SK-N-SH (cell line): ENCODE measurements around the gene PEPD. TPM values are rescaled to one million over a fixed set of nuclear protein-coding genes. Genes with fewer than 3 reads are reported as not detected.

ENCODE experiments used
- CTCF ChIA-PET: fragments of 300-600, 350-600 bp; formaldehyde crosslinking; extraction: SDS; loops from one replicate; lab custom pipeline; 2021; lab: Yijun Ruan, JAX
- POLR2A ChIA-PET: fragments of 350-600 bp; sonication (Branson Sonifier 250); formaldehyde crosslinking; extraction: SDS; loops from one replicate; lab custom pipeline; 2020; ENCODE audit warnings: antibody characterized with exemption, inconsistent platforms; lab: Yijun Ruan, JAX
- DNase-seq: peaks from one replicate; pipeline ENCODE4 v3.0.0; 2012
- H2AFZ ChIP-seq: fragments of 200-600 bp; sonication (generic); 2 replicates; pipeline ENCODE4 v1.8.1; 2016; ENCODE audit warnings: antibody characterized with exemption, mild to moderate bottlenecking, low read depth
- H3F3A ChIP-seq: fragments of 200-600 bp; sonication (generic); replicated peaks from 2 replicates; pipeline ENCODE3; 2016; ENCODE audit warnings: antibody characterized with exemption, mild to moderate bottlenecking; ENCODE audit not compliant: insufficient read depth
- H3K27ac ChIP-seq, 2 experiments: fragments of 200-500 bp in 1 of 2; fragments of 200-600 bp in 1 of 2; sonication (Bioruptor generic) in 1 of 2; sonication (generic), shearing (Covaris generic) in 1 of 2; 2 replicates each; pipeline versions ENCODE4 v1.5.1 to v1.6.1; 2014 to 2016; ENCODE audit warnings: low read depth in 2 of 2, inconsistent platforms in 1 of 2, low read length in 1 of 2, mild to moderate bottlenecking in 1 of 2, mixed read lengths in 1 of 2
- H3K27me3 ChIP-seq: fragments of 200-600 bp; sonication (generic), shearing (Covaris generic); 2 replicates; pipeline ENCODE4 v1.6.1; 2016; ENCODE audit warnings: mixed run types; ENCODE audit not compliant: insufficient read depth
- H3K36me3 ChIP-seq, 2 experiments: fragments of 200-500 bp in 1 of 2; fragments of 200-600 bp in 1 of 2; sonication (Bioruptor generic) in 1 of 2; sonication (generic) in 1 of 2; replicated peaks in 1 of 2; 2 replicates each; pipeline versions ENCODE3 to v1.5.1; 2014 to 2016; ENCODE audit warnings: low read length in 1 of 2, mild to moderate bottlenecking in 1 of 2; ENCODE audit not compliant: insufficient read depth in 2 of 2, control insufficient read depth in 1 of 2
- H3K4me1 ChIP-seq, 2 experiments: fragments of 200-500 bp in 1 of 2; fragments of 200-600 bp in 1 of 2; sonication (Bioruptor generic) in 1 of 2; sonication (generic), shearing (Covaris generic) in 1 of 2; 2 replicates each; pipeline versions ENCODE4 v1.5.1 to v1.6.1; 2014 to 2016; ENCODE audit warnings: low read depth in 1 of 2, low read length in 1 of 2, mixed run types in 1 of 2; ENCODE audit not compliant: insufficient read depth in 2 of 2, control insufficient read depth in 1 of 2
- H3K4me2 ChIP-seq: fragments of 200-600 bp; sonication (generic), shearing (Covaris generic); 2 replicates; pipeline ENCODE4 v1.6.1; 2017; ENCODE audit warnings: mixed run types
- H3K4me3 ChIP-seq, 2 experiments: fragments of 200-500 bp in 1 of 2; fragments of 200-600 bp in 1 of 2; sonication (Bioruptor generic) in 1 of 2; sonication (generic), shearing (Covaris generic) in 1 of 2; 2 replicates each; pipeline versions ENCODE4 v1.5.1 to v1.8.1; 2014 to 2016; ENCODE audit warnings: low read depth in 2 of 2, inconsistent platforms in 1 of 2, low read length in 1 of 2, mild to moderate bottlenecking in 1 of 2, mixed read lengths in 1 of 2, moderate library complexity in 1 of 2
- H3K79me2 ChIP-seq: fragments of 200-600 bp; sonication (generic); 2 replicates; pipeline ENCODE4 v1.8.1; 2017; ENCODE audit warnings: mild to moderate bottlenecking; ENCODE audit not compliant: insufficient read depth
- H3K9ac ChIP-seq: fragments of 200-600 bp; sonication (generic); 2 replicates; pipeline ENCODE4 v1.6.1; 2017; ENCODE audit warnings: mixed run types
- H3K9me2 ChIP-seq: fragments of 200-600 bp; sonication (generic); 2 replicates; pipeline ENCODE4 v1.6.1; 2017; ENCODE audit warnings: mixed run types
- H3K9me3 ChIP-seq: fragments of 200-600 bp; sonication (generic); 2 replicates; pipeline ENCODE4 v1.6.1; 2017; ENCODE audit warnings: mixed run types, mild to moderate bottlenecking, moderate library complexity
- H4K20me1 ChIP-seq: fragments of 200-600 bp; sonication (generic); 2 replicates; pipeline ENCODE4 v1.6.1; 2017; ENCODE audit warnings: mild to moderate bottlenecking, mixed run types; ENCODE audit not compliant: insufficient read depth
- ELF1 ChIP-seq: IDR thresholded peaks from 2 replicates; pipeline ENCODE4 v1.4.0; 2012
- EP300 ChIP-seq, 2 experiments: IDR thresholded peaks; 2 replicates each; pipeline versions ENCODE4 v1.4.0 to v1.6.1; 2012; ENCODE audit warnings: borderline replicate concordance in 1 of 2, low read depth in 1 of 2, low read length in 1 of 2
- FOXJ3 ChIP-seq: sonication (generic); formaldehyde crosslinking; IDR thresholded peaks from 2 replicates; pipeline ENCODE4 v1.5.1; 2020; ENCODE audit warnings: mild to moderate bottlenecking, missing genetic modification reagents
- FOXM1 ChIP-seq: IDR thresholded peaks from 2 replicates; pipeline ENCODE4 v1.4.0; 2012; ENCODE audit warnings: low read depth, mild to moderate bottlenecking
- GABPA ChIP-seq: IDR thresholded peaks from 2 replicates; pipeline ENCODE4 v1.4.0; 2012; ENCODE audit warnings: low read depth, mild to moderate bottlenecking
- GATA2 ChIP-seq: sonication (generic); formaldehyde crosslinking; IDR thresholded peaks from 2 replicates; pipeline ENCODE4 v1.5.0; 2020; ENCODE audit warnings: mild to moderate bottlenecking, missing genetic modification reagents
- MXI1 ChIP-seq: IDR thresholded peaks from 2 replicates; pipeline ENCODE4 v1.6.1; 2012; ENCODE audit warnings: mild to moderate bottlenecking, low read depth, low read length, improper control_type of control experiment
- PBX3 ChIP-seq: IDR thresholded peaks from 2 replicates; pipeline ENCODE4; 2012
- POLR2AphosphoS5 ChIP-seq: IDR thresholded peaks from 2 replicates; pipeline ENCODE4 v1.6.1; 2012; ENCODE audit warnings: low read depth, low read length
- RCOR1 ChIP-seq: fragments of 150-350 bp; IDR thresholded peaks from 2 replicates; pipeline ENCODE4 v1.6.1; 2017; ENCODE audit warnings: antibody characterized with exemption, low read length
- RFX5 ChIP-seq: IDR thresholded peaks from 2 replicates; pipeline ENCODE4 v1.6.1; 2012; ENCODE audit warnings: mild to moderate bottlenecking, improper control_type of control experiment, low read length
- RXRA ChIP-seq: IDR thresholded peaks from 2 replicates; pipeline ENCODE4 v1.4.0; 2012; ENCODE audit warnings: low read depth, mild to moderate bottlenecking, borderline replicate concordance
- SIN3A ChIP-seq: IDR thresholded peaks from 2 replicates; pipeline ENCODE4 v1.6.1; 2012; ENCODE audit warnings: low read depth, mild to moderate bottlenecking, low read length, moderate library complexity, borderline replicate concordance
- SMC3 ChIP-seq: IDR thresholded peaks from 2 replicates; pipeline ENCODE4 v1.6.1; 2012; ENCODE audit warnings: low read depth, low read length, improper control_type of control experiment
- TAF1 ChIP-seq: IDR thresholded peaks from 2 replicates; pipeline ENCODE4 v1.6.1; 2012; ENCODE audit warnings: low read depth, mild to moderate bottlenecking, low read length, moderate library complexity, borderline replicate concordance
- TCF12 ChIP-seq: IDR thresholded peaks from 2 replicates; pipeline ENCODE4 v1.4.0; 2012
- USF2 ChIP-seq: fragments of 150-350 bp; IDR thresholded peaks from 2 replicates; pipeline ENCODE4 v1.6.1; 2017; ENCODE audit warnings: antibody characterized with exemption, low read length, low read depth, borderline replicate concordance
- YY1 ChIP-seq: IDR thresholded peaks from 2 replicates; pipeline ENCODE4 v1.4.0; 2012; ENCODE audit warnings: low read depth, mild to moderate bottlenecking
- WGBS: methylation state at CpG from one replicate; pipeline ENCODE4 v1.1.6; 2017; ENCODE audit warnings: low lambda C conversion rate; 5-methylcytosine and 5-hydroxymethylcytosine counted together
- polyA plus RNA-seq, 3 experiments: library from polyadenylated mRNA; depleted of rRNA; stranded (reverse); fragments of >200 nt; gene quantifications; 2 replicates each; pipeline ENCODE4 v1.2.3, GENCODE V29; 2012
- TF ChIP-seq, protein P1 (sequence below): IDR thresholded peaks from 2 replicates; pipeline ENCODE4 v1.4.0; 2012; ENCODE audit warnings: low read depth, borderline replicate concordance
- TF ChIP-seq, protein P2 (sequence below): fragments of 200-600 bp; sonication (generic); IDR thresholded peaks from 2 replicates; pipeline ENCODE4 v1.6.1; 2017; ENCODE audit warnings: antibody characterized with exemption, mild to moderate bottlenecking, moderate library complexity

PEPD gene
- polyA plus RNA-seq, 1 of the 3 experiments (the other 2 are of a cell fraction) = 88.9 TPM

DNA sequence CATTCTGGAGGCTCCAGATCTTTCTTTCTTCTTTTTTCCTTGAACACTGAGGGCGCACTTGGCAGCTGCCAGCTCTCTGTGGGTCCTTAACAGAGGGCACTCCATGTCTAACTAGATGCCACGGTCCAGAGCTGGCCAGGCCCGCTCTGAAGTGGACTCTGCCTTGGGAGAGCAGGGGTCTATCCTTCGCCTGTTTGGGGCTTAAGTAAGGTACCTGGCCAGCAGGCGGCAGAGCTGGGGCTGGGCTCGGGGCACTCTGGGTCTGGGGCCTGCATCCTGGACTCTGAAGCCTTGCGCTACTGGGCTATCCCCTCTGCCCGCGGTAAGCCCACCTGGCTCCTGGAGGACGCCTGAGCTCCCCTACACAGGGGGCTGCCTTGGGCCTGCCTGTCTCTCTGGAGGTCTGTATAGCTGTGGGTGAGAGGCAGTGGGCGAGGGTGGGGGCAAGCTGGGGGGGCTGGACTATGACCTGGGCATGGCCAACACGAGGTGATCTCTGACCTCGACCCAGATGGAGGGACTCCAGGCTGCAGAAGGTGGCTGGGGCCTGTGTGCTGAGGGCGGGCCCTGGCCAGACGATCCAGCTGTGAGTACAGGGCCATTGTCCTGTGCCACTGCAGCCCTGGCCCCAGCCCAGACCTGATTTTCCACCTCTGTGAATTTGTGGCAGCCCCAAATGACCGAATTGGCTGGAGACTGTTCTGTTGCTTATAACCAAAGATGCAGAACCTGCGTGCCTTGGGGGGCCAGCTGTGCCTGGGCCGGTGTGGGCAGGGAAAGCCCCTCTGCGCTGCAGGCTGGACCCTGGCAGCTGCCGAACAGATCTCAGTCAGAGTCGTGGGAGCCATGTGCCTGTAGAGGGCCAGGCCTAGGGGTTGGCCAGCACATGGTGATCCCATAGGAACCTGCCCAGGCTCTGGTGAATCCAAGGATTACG lies 121.6 kb downstream of the PEPD start:
- no peak overlapping the region for H3K4me3 ChIP-seq
- H3K9me2 ChIP-seq = no peaks in the 10 kb centered on the region
- no peaks in the 10 kb centered on the region for H3K79me2 ChIP-seq
- no peaks in the 10 kb centered on the region for H3F3A ChIP-seq
- no peak overlapping the region for H3K9ac ChIP-seq
- H2AFZ ChIP-seq = no peak overlapping the region
- ChIA-PET POLR2A (no interaction called here), CTCF (interaction anchor here (0.7 to 22.5 kb wide), 6 partner anchors 6 to 696 kb away, joined by 3 to 511 read pairs (median 6); partner anchors contain the start of gene CEBPA)
- DNase-seq = peak; percentile 28
- H3K4me1 ChIP-seq = no peaks in the 10 kb centered on the region; a peak in 1 of 4 replicates
- TF ChIP-seq FOXJ3 (CRISPR knock-in tag) = no peak
- TF ChIP-seq TCF12 = no peak
- TF ChIP-seq, protein P1, sequence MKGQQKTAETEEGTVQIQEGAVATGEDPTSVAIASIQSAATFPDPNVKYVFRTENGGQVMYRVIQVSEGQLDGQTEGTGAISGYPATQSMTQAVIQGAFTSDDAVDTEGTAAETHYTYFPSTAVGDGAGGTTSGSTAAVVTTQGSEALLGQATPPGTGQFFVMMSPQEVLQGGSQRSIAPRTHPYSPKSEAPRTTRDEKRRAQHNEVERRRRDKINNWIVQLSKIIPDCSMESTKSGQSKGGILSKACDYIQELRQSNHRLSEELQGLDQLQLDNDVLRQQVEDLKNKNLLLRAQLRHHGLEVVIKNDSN = no peak
- no peak for TF ChIP-seq PBX3
- TF ChIP-seq USF2 = no peak
- no peak for TF ChIP-seq GATA2 (CRISPR knock-in tag)
- TF ChIP-seq POLR2AphosphoS5 = no peak
- no peak for TF ChIP-seq GABPA
- TF ChIP-seq SMC3 = no peak
- TF ChIP-seq RXRA = no peak
- TF ChIP-seq, protein P2, sequence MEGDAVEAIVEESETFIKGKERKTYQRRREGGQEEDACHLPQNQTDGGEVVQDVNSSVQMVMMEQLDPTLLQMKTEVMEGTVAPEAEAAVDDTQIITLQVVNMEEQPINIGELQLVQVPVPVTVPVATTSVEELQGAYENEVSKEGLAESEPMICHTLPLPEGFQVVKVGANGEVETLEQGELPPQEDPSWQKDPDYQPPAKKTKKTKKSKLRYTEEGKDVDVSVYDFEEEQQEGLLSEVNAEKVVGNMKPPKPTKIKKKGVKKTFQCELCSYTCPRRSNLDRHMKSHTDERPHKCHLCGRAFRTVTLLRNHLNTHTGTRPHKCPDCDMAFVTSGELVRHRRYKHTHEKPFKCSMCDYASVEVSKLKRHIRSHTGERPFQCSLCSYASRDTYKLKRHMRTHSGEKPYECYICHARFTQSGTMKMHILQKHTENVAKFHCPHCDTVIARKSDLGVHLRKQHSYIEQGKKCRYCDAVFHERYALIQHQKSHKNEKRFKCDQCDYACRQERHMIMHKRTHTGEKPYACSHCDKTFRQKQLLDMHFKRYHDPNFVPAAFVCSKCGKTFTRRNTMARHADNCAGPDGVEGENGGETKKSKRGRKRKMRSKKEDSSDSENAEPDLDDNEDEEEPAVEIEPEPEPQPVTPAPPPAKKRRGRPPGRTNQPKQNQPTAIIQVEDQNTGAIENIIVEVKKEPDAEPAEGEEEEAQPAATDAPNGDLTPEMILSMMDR = no peak
- TF ChIP-seq MXI1 = no peak
- no peak for TF ChIP-seq TAF1
- TF ChIP-seq YY1 = no peak
- TF ChIP-seq ELF1 = no peak
- no peak for TF ChIP-seq SIN3A
- TF ChIP-seq EP300 (IDR thresholded peaks at IDR 0.05; ENCODE audit: borderline replicate concordance in 1 of 2, low read depth in 1 of 2, low read length in 1 of 2) = no peak
- no peak for TF ChIP-seq RFX5
- TF ChIP-seq FOXM1 = no peak
- no peak for TF ChIP-seq RCOR1
- no peaks in the 10 kb centered on the region for H4K20me1 ChIP-seq
- no peak overlapping the region for H3K4me2 ChIP-seq
- 79% methylated on average over 9 of the region's 22 CpGs for WGBS
- no peak overlapping the region for H3K27ac ChIP-seq
- H3K36me3 ChIP-seq = no peaks in the 10 kb centered on the region
- no peaks in the 10 kb centered on the region for H3K9me3 ChIP-seq
- H3K27me3 ChIP-seq = no peaks in the 10 kb centered on the region
